Vagina (tissue), 2 donors: ENCODE results near the gene YES1.

ENCODE experiments used
- POLR2A ChIP-seq, 2 donors: fragments of 450-650 bp; IDR thresholded peaks; one replicate each; pipeline ENCODE4 v1.6.1; 2017; ENCODE audit warnings: antibody characterized with exemption in 2 of 2, mild to moderate bottlenecking in 2 of 2, moderate library complexity in 2 of 2
- TF ChIP-seq, protein P1 (sequence below), 3 experiments: fragments of 450-650 bp in 2 of 3; fragments of 200-600 bp in 1 of 3; sonication (generic) in 1 of 3; IDR thresholded peaks; one replicate each; pipeline ENCODE4 v1.5.1; 2017 to 2019; ENCODE audit warnings: antibody characterized with exemption in 3 of 3, mild to moderate bottlenecking in 2 of 3, moderate library complexity in 2 of 3

DNA sequence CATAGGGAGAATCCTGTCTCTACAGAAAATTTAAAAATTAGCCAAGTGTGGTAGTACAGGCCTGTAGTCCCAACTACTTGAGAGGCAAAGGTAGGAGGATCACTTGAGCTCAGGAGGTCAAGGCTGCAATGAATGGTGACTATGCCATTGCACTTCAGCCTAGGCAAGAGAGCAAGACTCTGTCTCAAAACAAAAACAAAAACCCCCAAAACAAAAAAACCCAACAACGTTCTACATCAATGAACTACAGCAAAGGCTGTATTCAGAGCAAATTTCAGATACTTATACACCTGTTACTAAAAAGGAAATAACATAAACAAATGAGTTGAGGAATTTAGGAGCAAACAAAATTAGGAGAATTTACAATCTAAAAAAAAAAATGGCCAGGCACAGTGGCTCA is 22.6 kb downstream of the YES1 start:
- TF ChIP-seq, protein P1, sequence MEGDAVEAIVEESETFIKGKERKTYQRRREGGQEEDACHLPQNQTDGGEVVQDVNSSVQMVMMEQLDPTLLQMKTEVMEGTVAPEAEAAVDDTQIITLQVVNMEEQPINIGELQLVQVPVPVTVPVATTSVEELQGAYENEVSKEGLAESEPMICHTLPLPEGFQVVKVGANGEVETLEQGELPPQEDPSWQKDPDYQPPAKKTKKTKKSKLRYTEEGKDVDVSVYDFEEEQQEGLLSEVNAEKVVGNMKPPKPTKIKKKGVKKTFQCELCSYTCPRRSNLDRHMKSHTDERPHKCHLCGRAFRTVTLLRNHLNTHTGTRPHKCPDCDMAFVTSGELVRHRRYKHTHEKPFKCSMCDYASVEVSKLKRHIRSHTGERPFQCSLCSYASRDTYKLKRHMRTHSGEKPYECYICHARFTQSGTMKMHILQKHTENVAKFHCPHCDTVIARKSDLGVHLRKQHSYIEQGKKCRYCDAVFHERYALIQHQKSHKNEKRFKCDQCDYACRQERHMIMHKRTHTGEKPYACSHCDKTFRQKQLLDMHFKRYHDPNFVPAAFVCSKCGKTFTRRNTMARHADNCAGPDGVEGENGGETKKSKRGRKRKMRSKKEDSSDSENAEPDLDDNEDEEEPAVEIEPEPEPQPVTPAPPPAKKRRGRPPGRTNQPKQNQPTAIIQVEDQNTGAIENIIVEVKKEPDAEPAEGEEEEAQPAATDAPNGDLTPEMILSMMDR (IDR thresholded peaks at IDR 0.05), result no peak
- no peak for TF ChIP-seq POLR2A (IDR thresholded peaks at IDR 0.05)
